Gastrocnemius medialis (tissue), 4 donors: ENCODE measurements around the gene KRT3.
"Not testable (repeated sequence)": the region's sequence is repeated elsewhere in the genome, so short reads cannot be mapped to it uniquely, and the experiment has no call there.

Experiments
- CTCF ChIP-seq, 5 experiments: fragments of 450-650 bp in 3 of 5; fragments of 200-600 bp in 2 of 5; sonication (generic) in 2 of 5; IDR thresholded peaks in 4 of 5; conservative IDR thresholded peaks in 1 of 5; 1 replicate in 4 of 5; 2 replicates in 1 of 5; pipeline ENCODE4 v1.5.1; 2016 to 2019; ENCODE audit warnings: antibody characterized with exemption in 5 of 5, mild to moderate bottlenecking in 3 of 5, moderate library complexity in 3 of 5
- POLR2A ChIP-seq, 2 donors: fragments of 450-650 bp; IDR thresholded peaks; one replicate each; pipeline ENCODE4 v1.6.1; 2017; ENCODE audit warnings: antibody characterized with exemption in 2 of 2, mild to moderate bottlenecking in 2 of 2, moderate library complexity in 2 of 2

- TF ChIP-seq CTCF (IDR thresholded peaks at IDR 0.05 in 4 of 5, conservative IDR thresholded peaks at IDR 0.05 in 1 of 5); POLR2A (IDR thresholded peaks at IDR 0.05): not testable (repeated sequence)
Observed at GRCh38 chr12:52795332-52795674, 614 bp downstream of the KRT3 start.
